Calu3 (cell line): Measurements from ENCODE around the gene UFD1. TPM values are rescaled to one million over a fixed set of nuclear protein-coding genes. Genes with fewer than 3 reads are reported as not detected.

Experiments used
- BruUV-seq: library from RNA; stranded (reverse); fragments of 400-500 nt; replicated peaks from 2 replicates; lab custom pipeline; 2021; lab: Mats Ljungman, UMichigan
- CTCF ChIA-PET: fragments of 300-600 bp; sonication (Branson Sonifier 250); formaldehyde crosslinking; loops from one replicate; lab custom pipeline; 2022; ENCODE audit warnings: antibody characterized with exemption; lab: Charles Lee
- DNase-seq: peaks from one replicate; pipeline ENCODE4 v3.0.0; 2022
- H3K27ac Mint-ChIP-seq: one replicate; pipeline ENCODE4 v1.8.0; 2022; ENCODE audit warnings: mixed read lengths; ENCODE audit not compliant: unreplicated experiment
- H3K27me3 Mint-ChIP-seq: one replicate; pipeline ENCODE4 v1.8.0; 2022; ENCODE audit warnings: mixed read lengths; ENCODE audit not compliant: unreplicated experiment
- H3K36me3 Mint-ChIP-seq: one replicate; pipeline ENCODE4 v1.8.0; 2022; ENCODE audit warnings: mild to moderate bottlenecking, moderate library complexity, mixed read lengths; ENCODE audit not compliant: insufficient read depth, unreplicated experiment
- H3K4me1 Mint-ChIP-seq: one replicate; pipeline ENCODE4 v1.8.0; 2022; ENCODE audit warnings: mild to moderate bottlenecking, low read depth, mixed read lengths; ENCODE audit not compliant: unreplicated experiment
- H3K4me3 Mint-ChIP-seq: one replicate; pipeline ENCODE4 v1.8.0; 2022; ENCODE audit warnings: mild to moderate bottlenecking, low read depth, moderate library complexity, mixed read lengths; ENCODE audit not compliant: unreplicated experiment
- H3K9me3 Mint-ChIP-seq: one replicate; pipeline ENCODE4 v1.8.0; 2022; ENCODE audit warnings: low read depth, mixed read lengths; ENCODE audit not compliant: unreplicated experiment
- intact Hi-C: fragments of 100-400 bp; cut with micrococcal nuclease; formaldehyde crosslinking; loops from one replicate; pipeline ENCODE4 v1.10.0; 2022; ENCODE audit not compliant: unreplicated experiment
- total RNA-seq: library from RNA; stranded (reverse); gene quantifications from 2 replicates; pipeline ENCODE4 v1.2.3, GENCODE V29; 2022
- TF ChIP-seq, protein P1 (sequence below): fragments of 200-600 bp; IDR thresholded peaks from one replicate; pipeline ENCODE4 v1.8.0; 2022; ENCODE audit warnings: antibody characterized with exemption; ENCODE audit not compliant: unreplicated experiment

The UFD1 gene
- total RNA-seq, 1 experiment from 2014 or later, result 95.7 TPM

DNA sequence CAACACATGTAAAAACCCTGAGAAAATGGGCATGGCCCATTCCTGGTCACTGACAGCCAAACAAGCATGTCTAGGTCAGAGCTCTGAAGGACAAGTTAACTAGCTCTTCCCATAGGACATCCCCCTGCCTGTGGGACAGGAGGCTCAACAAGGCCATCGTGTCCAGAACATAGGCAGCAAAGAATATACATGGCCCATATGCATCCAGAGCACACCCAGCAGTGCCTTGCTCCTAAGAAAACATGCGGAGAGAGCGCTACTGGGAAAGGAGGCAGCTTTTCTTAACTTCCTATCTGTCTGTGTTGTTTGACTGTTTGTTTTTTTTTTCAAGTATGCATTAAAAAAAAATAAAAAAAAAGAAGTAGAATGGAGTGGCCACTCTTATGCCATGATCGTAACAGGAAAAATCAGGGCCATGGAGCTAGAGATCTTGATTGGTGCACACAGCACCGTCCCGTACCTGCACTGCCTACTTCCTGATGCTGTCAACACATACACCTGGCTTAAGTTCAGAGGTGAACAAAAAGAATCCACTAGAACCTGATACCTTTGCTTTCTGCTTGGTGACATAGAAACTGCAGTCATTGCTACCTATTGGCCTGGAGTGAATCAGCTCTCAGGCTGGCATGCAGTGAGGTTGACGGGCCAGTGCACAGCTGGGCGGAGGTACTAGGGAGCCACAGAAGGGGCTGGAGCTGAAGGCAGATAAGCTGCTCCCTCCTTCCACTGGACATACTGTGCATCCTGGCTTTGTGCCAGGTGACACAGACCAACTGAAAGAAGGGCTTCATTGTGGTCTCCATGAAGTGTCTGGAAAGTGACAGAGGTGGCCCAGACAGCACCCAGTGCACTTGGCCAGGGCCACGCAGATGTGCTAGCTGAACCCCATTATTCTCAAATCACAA is 11.9 kb downstream of the UFD1 start:
- H3K9me3 Mint-ChIP-seq, result no peaks in the 10 kb centered on the region
- no peak for DNase-seq
- H3K27me3 Mint-ChIP-seq, result no peaks in the 10 kb centered on the region
- H3K27ac Mint-ChIP-seq, result no peak overlapping the region
- no peaks in the 10 kb centered on the region for H3K4me1 Mint-ChIP-seq
- CTCF ChIA-PET, result interaction anchor here (0.6 kb wide), 1 partner anchor 11 kb away, joined by 3 read pairs; no protein-coding TSS in a partner anchor
- no TSS peak for BruUV-seq
- intact Hi-C loops, result no loop called here
- TF ChIP-seq, protein P1, sequence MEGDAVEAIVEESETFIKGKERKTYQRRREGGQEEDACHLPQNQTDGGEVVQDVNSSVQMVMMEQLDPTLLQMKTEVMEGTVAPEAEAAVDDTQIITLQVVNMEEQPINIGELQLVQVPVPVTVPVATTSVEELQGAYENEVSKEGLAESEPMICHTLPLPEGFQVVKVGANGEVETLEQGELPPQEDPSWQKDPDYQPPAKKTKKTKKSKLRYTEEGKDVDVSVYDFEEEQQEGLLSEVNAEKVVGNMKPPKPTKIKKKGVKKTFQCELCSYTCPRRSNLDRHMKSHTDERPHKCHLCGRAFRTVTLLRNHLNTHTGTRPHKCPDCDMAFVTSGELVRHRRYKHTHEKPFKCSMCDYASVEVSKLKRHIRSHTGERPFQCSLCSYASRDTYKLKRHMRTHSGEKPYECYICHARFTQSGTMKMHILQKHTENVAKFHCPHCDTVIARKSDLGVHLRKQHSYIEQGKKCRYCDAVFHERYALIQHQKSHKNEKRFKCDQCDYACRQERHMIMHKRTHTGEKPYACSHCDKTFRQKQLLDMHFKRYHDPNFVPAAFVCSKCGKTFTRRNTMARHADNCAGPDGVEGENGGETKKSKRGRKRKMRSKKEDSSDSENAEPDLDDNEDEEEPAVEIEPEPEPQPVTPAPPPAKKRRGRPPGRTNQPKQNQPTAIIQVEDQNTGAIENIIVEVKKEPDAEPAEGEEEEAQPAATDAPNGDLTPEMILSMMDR, result no peak
- no peak overlapping the region for H3K4me3 Mint-ChIP-seq
- H3K36me3 Mint-ChIP-seq, result peaks cover 47% of the 10 kb centered on the region

DNA sequence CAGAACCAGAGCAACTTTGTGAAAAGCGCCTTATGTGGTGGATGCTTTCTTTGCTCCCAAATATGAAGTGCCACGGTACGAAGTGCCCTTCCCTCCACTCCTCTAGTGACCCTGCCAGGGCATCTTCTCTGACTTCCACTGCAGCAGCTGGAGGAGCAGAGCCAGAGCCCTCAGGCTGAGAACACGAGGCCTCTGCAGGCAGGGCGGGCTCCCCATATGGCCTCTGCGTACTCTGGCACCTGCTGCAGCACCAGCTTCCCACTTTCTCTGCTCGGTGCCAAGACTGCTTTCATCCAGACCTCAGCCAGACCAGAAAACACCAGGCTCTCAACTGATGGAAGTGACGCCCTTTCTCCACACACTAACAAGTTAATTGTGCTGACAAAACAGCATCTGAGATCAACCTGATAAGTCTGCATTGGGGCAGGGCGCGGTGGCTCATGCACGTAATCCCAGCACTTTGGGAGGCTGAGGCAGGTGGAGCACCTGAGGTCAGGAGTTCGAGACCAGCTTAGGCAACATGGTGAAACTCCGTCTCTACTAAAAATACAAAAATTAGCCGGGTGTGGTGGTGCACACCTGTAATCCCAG is 12.8 kb downstream of the UFD1 start:
- Mint-ChIP-seq H3K4me3 (no peak overlapping the region), H3K36me3 (peaks cover 46% of the 10 kb centered on the region), H3K9me3 (no peaks in the 10 kb centered on the region), H3K4me1 (no peaks in the 10 kb centered on the region), H3K27me3 (no peaks in the 10 kb centered on the region), H3K27ac (no peak overlapping the region)
- BruUV-seq, result no TSS peak
- TF ChIP-seq, protein P1, result no peak
- no peak for DNase-seq
- CTCF ChIA-PET, result interaction anchor here (0.6 kb wide), 1 partner anchor 12 kb away, joined by 3 read pairs; no protein-coding TSS in a partner anchor
- intact Hi-C loops, result no loop called here

DNA sequence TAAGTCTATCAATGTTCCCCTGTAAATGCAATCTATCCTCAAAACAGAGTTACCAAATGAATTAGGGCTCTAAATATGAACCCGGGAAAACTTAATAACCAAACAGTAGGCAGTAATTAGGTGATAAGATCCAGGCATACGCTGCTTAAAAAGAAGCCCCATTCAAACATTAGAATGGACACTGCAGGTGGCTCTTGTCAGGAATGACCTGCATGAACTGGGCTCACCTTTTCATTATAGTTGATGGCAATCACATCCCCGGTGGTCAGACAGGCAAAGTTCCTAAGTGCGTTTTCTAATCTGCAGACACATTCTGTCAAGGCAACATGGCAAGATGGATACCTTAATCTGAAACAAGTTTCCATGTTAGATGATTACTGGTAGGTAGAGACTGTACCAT is 14.0 kb downstream of the UFD1 start:
- intact Hi-C loops, result no loop called here
- CTCF ChIA-PET, result no interaction called here
- peaks cover 44% of the 10 kb centered on the region for H3K36me3 Mint-ChIP-seq
- no peaks in the 10 kb centered on the region for H3K27me3 Mint-ChIP-seq
- no peaks in the 10 kb centered on the region for H3K4me1 Mint-ChIP-seq
- H3K9me3 Mint-ChIP-seq, result no peaks in the 10 kb centered on the region
- BruUV-seq, result no TSS peak
- H3K4me3 Mint-ChIP-seq, result no peak overlapping the region
- TF ChIP-seq, protein P1, result no peak
- H3K27ac Mint-ChIP-seq, result no peak overlapping the region
- DNase-seq, result no peak

DNA sequence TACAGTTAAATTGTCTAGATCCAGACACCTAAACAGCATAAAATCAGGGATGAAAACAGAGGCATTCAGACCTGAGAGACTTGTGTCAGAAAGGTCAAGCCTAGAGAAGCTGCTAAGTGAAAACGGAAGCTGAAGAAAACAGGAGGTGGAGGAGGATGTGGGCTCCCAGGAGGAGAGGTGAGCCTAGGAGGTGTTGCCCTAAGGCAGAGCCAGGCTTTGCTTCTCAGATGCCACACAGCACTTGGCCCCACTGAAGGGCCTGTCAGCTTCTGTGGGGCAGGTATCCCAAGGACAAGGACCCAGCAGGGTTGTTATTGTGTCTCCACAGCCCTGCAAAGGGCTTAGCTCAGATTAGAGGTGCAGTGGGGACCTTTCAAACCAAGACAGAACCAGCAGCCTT is 14.4 kb downstream of the UFD1 start:
- CTCF ChIA-PET, result no interaction called here

More for the DNA sequence above, 14.4 kb downstream of the UFD1 start:
- TF ChIP-seq, protein P1, result no peak
- peaks cover 41% of the 10 kb centered on the region for H3K36me3 Mint-ChIP-seq
- H3K4me3 Mint-ChIP-seq, result no peak overlapping the region
- no TSS peak for BruUV-seq
- H3K9me3 Mint-ChIP-seq, result no peaks in the 10 kb centered on the region
- intact Hi-C loops, result no loop called here
- H3K27me3 Mint-ChIP-seq, result no peaks in the 10 kb centered on the region
- no peaks in the 10 kb centered on the region for H3K4me1 Mint-ChIP-seq
- no peak overlapping the region for H3K27ac Mint-ChIP-seq
- DNase-seq, result no peak
